Kidney (tissue), 14 donors: Measurements from ENCODE around the gene SIK3. TPM values are rescaled to one million over a fixed set of nuclear protein-coding genes. Genes with fewer than 3 reads are reported as not detected.

Source experiments
- DNase-seq, 5 donors: peaks; one replicate each; pipeline ENCODE4 v3.0.0-alpha.2; 2013 to 2020
- FAIRE-seq: peaks from 2 replicates; lab custom pipeline; 2012; peaks lifted over from hg19 to GRCh38; lab: Jason Lieb, UNC
- H3K27ac ChIP-seq, 2 donors: one replicate each; pipeline ENCODE4 v1.7.0; 2013; ENCODE audit warnings: low read depth in 2 of 2, low read length in 2 of 2, inconsistent platforms in 1 of 2
- H3K27me3 ChIP-seq: one replicate; pipeline ENCODE4 v1.7.1; 2013; ENCODE audit warnings: low read length, inconsistent platforms; ENCODE audit not compliant: control insufficient read depth, insufficient read depth
- H3K36me3 ChIP-seq, 3 donors: one replicate each; pipeline versions ENCODE4 v1.7.0 to v1.7.1; 2013; ENCODE audit warnings: low read length in 3 of 3, control low read depth in 1 of 3, inconsistent platforms in 1 of 3; ENCODE audit not compliant: insufficient read depth in 3 of 3, control insufficient read depth in 2 of 3
- H3K4me1 ChIP-seq, 3 donors: one replicate each; pipeline versions ENCODE4 v1.7.0 to v1.7.1; 2013; ENCODE audit warnings: low read length in 3 of 3, inconsistent platforms in 1 of 3, low read depth in 1 of 3; ENCODE audit not compliant: control insufficient read depth in 2 of 3, insufficient read depth in 2 of 3
- H3K4me3 ChIP-seq, 3 donors: one replicate each; pipeline versions ENCODE4 v1.7.0 to v1.8.1; 2013; ENCODE audit warnings: low read length in 3 of 3, control low read depth in 1 of 3, inconsistent platforms in 1 of 3
- H3K9ac ChIP-seq, 3 donors: one replicate each; pipeline versions ENCODE4 v1.7.0 to v1.7.1; 2013; ENCODE audit warnings: low read length in 3 of 3, control low read depth in 1 of 3, inconsistent platforms in 1 of 3
- H3K9me3 ChIP-seq, 3 donors: one replicate each; pipeline versions ENCODE4 v1.7.0 to v1.7.1; 2013; ENCODE audit warnings: low read length in 3 of 3, control low read depth in 1 of 3, inconsistent platforms in 1 of 3; ENCODE audit not compliant: control insufficient read depth in 2 of 3, insufficient read depth in 1 of 3
- intact Hi-C: fragments of 100-400 bp; cut with DNase I; formaldehyde crosslinking; loops from one replicate; pipeline ENCODE4 v1.11.1; 2022
- polyA plus RNA-seq: library from polyadenylated mRNA; stranded (reverse); fragments of 350-450 nt; fragmentation: Illumina TruSeq; extraction: RNeasy Lipid Tissue Mini Kit (QIAGEN cat#74804); gene quantifications from one replicate; pipeline ENCODE4 v1.2.3, GENCODE V29; 2014; ENCODE audit warnings: low read depth, low replicate concordance; ENCODE audit not compliant: insufficient read depth
- total RNA-seq: library from RNA; stranded (reverse); fragmentation: NEBNext Ultra II Directional; extraction: Animal tissue kit (Norgen Biotek cat#: 25700); gene quantifications from one replicate; pipeline ENCODE4 v1.2.1, GENCODE V29; 2021
- TF ChIP-seq, protein P1 (sequence below): IDR thresholded peaks from 3 replicates; pipeline ENCODE4 v1.5.1; 2012; ENCODE audit warnings: mild to moderate bottlenecking, moderate library complexity, borderline replicate concordance; ENCODE audit not compliant: insufficient read depth; ENCODE audit errors: extremely low read depth
- donor health status: control.
- donor health status: control.
- donor health status: control.
- donor health status: control.
- donor health status: control.
- donor health status: DM: yes; HTN: yes; CAD: no.
- donor health status: Normal renal cell carcinoma (clear cell type).

SIK3 gene
- total and polyA plus RNA-seq, 2 donors from 2014 or later, result 12.3 to 50.7 TPM

DNA sequence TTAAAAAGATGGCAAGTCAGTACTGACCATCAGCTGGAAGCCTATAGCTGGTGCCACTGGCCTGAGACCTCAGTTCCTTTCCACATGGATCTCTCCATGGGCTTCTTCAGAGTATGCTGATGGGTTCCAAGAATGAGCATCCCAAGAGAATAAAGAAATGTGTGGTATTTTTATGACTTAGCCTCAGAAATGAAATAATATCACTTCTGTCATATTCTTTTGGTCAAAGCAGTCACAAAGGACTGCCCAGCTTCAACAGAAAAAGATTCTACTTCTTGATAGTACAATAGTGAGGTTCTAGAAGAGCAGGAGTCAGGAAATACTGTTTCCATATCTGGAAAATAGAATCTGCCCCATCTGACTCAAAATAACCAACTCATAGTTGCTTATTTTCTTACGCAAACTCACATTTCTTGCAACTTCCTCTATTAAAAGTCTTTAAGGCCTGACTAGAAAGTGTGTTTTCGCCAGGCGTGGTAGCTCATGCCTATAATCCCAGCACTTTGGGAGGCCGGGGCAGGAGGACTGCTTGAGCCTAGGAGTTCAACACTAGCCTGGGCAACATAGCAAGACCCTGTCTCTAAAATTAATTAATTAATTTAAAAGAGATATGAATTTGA lies 116.9 kb downstream of the SIK3 start:
- Histone ChIP-seq H3K4me1 (peaks cover 0 to 6% (median 4%) of the 10 kb centered on the region in 3 donors), H3K4me3 (no peak overlapping the region), H3K36me3 (no peaks in the 10 kb centered on the region), H3K27ac (no peak overlapping the region), H3K27me3 (no peaks in the 10 kb centered on the region), H3K9ac (no peak overlapping the region), H3K9me3 (no peaks in the 10 kb centered on the region)
- FAIRE-seq (no peak), DNase-seq (no peak)
- intact Hi-C loops, result no loop called here
- TF ChIP-seq, protein P1, sequence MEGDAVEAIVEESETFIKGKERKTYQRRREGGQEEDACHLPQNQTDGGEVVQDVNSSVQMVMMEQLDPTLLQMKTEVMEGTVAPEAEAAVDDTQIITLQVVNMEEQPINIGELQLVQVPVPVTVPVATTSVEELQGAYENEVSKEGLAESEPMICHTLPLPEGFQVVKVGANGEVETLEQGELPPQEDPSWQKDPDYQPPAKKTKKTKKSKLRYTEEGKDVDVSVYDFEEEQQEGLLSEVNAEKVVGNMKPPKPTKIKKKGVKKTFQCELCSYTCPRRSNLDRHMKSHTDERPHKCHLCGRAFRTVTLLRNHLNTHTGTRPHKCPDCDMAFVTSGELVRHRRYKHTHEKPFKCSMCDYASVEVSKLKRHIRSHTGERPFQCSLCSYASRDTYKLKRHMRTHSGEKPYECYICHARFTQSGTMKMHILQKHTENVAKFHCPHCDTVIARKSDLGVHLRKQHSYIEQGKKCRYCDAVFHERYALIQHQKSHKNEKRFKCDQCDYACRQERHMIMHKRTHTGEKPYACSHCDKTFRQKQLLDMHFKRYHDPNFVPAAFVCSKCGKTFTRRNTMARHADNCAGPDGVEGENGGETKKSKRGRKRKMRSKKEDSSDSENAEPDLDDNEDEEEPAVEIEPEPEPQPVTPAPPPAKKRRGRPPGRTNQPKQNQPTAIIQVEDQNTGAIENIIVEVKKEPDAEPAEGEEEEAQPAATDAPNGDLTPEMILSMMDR, result no peak

DNA sequence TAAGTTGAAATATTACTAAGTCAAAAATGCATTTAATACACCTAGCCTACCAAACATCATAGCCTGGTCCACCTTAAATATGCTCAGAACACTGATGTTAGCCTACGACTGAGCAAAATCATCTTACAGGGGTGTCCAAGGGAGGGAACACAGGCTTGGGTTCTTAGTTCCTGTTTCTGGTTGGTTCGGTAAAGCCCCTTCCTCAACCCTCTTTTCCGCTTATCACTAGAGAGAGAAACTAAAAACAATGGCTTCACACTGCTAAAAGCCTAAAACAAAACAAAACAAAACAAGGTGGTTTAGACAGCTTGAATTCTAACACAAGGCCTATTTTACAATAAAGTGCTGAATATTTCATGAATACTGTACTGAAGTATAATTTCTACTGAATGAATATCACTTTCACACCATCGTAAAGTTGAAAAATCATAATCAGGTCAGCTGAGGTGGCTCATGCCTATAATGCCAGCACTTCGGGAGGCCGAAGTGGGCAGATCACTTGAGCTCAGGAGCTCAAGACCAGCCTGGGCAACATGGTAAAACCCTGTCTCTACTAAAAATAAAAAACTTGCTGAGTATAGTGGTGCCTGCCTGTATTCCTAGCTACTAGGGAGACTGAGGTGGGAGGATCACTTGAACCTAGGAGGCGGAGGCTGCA lies 118.0 kb downstream of the SIK3 start:
- H3K27ac ChIP-seq, result no peak overlapping the region
- no peaks in the 10 kb centered on the region for H3K9me3 ChIP-seq
- peaks cover 0 to 4% (median 0%) of the 10 kb centered on the region in 3 donors for H3K4me1 ChIP-seq
- no peak overlapping the region for H3K4me3 ChIP-seq
- intact Hi-C loops, result no loop called here
- no peak for FAIRE-seq
- H3K27me3 ChIP-seq, result no peaks in the 10 kb centered on the region
- TF ChIP-seq, protein P1, result no peak
- H3K36me3 ChIP-seq, result no peaks in the 10 kb centered on the region
- no peak for DNase-seq
- no peak overlapping the region for H3K9ac ChIP-seq

DNA sequence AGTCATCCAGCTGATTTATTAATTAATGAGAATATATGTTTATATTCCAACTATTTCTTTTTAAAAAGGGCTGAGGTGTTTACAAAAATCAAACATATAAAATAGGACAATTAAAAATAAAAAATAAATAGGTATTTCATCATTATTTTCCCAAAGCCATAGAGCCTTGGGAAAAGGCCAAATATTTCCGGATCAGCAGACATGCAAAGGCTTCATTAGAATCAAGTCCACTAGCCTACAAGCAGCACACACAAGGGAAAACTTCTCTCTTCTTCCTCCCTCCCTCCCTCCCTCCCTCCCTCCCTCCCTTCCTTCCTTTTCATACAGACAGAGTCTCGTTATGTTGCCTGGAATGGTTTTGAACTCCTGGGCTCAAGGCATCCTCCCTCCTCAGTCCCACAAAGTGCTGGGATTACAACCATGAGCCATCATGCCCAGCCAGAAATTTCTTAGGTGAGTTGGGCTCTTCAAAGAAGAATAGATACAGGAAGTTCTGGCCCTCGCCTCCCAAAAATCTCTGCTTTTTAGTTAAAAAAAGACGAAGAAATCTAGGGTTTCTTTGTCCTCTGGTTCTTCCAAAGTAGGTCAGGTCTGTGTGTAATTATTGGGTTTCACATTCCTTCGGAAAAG lies 121.2 kb downstream of the SIK3 start:
- intact Hi-C loops, result no loop called here
- TF ChIP-seq, protein P1, result no peak
- FAIRE-seq (no peak), DNase-seq (no peak)
- Histone ChIP-seq H3K9me3 (no peaks in the 10 kb centered on the region), H3K27me3 (no peaks in the 10 kb centered on the region), H3K4me3 (no peak overlapping the region), H3K27ac (no peak overlapping the region), H3K9ac (no peak overlapping the region), H3K4me1 (peaks cover 0 to 4% (median 0%) of the 10 kb centered on the region in 3 donors), H3K36me3 (no peaks in the 10 kb centered on the region)
